GM06990 (cell line): Measurements from ENCODE around the gene PLEKHA6.

Source experiments
- DNase-seq: peaks from one replicate; pipeline ENCODE4 v3.0.0-alpha.2; 2011; ENCODE audit not compliant: insufficient read length; ENCODE audit errors: extremely low read depth
- H3K27me3 ChIP-seq: replicated peaks from 2 replicates; pipeline ENCODE4 v1.6.0; 2011; ENCODE audit warnings: low read length; ENCODE audit not compliant: control insufficient read depth, insufficient read depth
- H3K36me3 ChIP-seq: 2 replicates; pipeline ENCODE4 v1.5.1; 2011; ENCODE audit warnings: low read length; ENCODE audit not compliant: control insufficient read depth, insufficient read depth
- H3K4me3 ChIP-seq: replicated peaks from 2 replicates; pipeline ENCODE4 v1.5.1; 2011; ENCODE audit warnings: low read depth, mild to moderate bottlenecking, control low read depth, low read length
- TF ChIP-seq, protein P1 (sequence below): IDR thresholded peaks from 2 replicates; pipeline ENCODE4 v1.5.1; 2011; ENCODE audit warnings: low read length, control low read depth, mild to moderate bottlenecking, inconsistent platforms; ENCODE audit not compliant: insufficient read depth, poor library complexity, severe bottlenecking

PLEKHA6 gene

GRCh38 chr1:204207136-204207616, 152.6 kb downstream of the PLEKHA6 start:
- TF ChIP-seq, protein P1, sequence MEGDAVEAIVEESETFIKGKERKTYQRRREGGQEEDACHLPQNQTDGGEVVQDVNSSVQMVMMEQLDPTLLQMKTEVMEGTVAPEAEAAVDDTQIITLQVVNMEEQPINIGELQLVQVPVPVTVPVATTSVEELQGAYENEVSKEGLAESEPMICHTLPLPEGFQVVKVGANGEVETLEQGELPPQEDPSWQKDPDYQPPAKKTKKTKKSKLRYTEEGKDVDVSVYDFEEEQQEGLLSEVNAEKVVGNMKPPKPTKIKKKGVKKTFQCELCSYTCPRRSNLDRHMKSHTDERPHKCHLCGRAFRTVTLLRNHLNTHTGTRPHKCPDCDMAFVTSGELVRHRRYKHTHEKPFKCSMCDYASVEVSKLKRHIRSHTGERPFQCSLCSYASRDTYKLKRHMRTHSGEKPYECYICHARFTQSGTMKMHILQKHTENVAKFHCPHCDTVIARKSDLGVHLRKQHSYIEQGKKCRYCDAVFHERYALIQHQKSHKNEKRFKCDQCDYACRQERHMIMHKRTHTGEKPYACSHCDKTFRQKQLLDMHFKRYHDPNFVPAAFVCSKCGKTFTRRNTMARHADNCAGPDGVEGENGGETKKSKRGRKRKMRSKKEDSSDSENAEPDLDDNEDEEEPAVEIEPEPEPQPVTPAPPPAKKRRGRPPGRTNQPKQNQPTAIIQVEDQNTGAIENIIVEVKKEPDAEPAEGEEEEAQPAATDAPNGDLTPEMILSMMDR, result peak; percentile 98
- Histone ChIP-seq H3K27me3 (no peaks in the 10 kb centered on the region; the same call in none of the 2 replicates), H3K36me3 (no peaks in the 10 kb centered on the region), H3K4me3 (no peak overlapping the region)
- peak; percentile 45 for DNase-seq

DNA sequence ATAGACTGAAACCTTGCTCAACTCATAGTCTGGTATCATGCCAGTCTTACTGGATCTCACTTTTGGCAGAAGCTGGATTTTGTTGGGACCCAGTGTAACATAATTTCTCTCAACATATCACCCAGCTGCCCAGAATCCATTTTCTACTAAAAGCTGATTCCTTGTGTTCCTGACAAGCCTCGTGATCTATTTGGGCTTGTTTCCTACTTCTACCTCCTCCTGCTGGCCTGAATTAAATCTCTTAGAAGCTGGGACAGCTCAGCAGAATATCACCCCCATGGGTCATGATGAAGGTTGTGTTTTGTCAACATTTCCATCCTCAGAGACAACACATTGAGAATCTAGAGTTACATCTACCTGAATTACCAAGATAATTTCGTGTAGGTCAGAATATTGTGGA, 153.6 kb downstream of the PLEKHA6 start:
- DNase-seq, result no peak
- Histone ChIP-seq H3K4me3 (no peak overlapping the region), H3K27me3 (no peaks in the 10 kb centered on the region; the same call in none of the 2 replicates), H3K36me3 (no peaks in the 10 kb centered on the region)
- TF ChIP-seq, protein P1, result no peak

- no peaks in the 10 kb centered on the region; the same call in 1 of the 2 replicates for H3K27me3 ChIP-seq
- no peaks in the 10 kb centered on the region for H3K36me3 ChIP-seq
- TF ChIP-seq, protein P1, result no peak
- no peak for DNase-seq
- no peak overlapping the region for H3K4me3 ChIP-seq
Measured at GRCh38 chr1:204205486-204205885, 154.2 kb downstream of the PLEKHA6 start.

DNA sequence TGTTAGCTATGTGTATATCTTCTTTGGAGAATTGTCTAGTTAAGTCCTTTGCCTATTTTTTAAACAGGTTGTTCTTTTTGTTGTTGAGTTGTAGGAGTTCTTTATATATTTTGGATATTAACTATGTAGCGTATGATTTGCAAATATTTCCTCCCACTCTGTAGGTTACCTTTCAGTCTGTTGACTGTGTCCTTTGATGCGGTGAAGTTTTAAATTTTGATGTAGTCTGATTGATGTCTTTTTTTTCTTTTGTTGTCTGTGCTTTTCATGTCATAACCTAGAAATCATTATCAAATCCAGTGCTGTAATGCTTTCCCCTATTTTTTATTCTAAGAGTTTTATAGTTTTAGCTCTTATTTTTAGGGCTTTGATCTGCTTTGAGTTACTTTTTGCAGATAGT, 154.8 kb downstream of the PLEKHA6 start:
- TF ChIP-seq, protein P1, result no peak
- no peak overlapping the region for H3K4me3 ChIP-seq

GRCh38 chr1:204203206-204203767, 156.4 kb downstream of the PLEKHA6 start:
- TF ChIP-seq, protein P1, result no peak
- no peak for DNase-seq

More for the DNA sequence above, 154.8 kb downstream of the PLEKHA6 start:
- Histone ChIP-seq H3K27me3 (no peaks in the 10 kb centered on the region; the same call in 1 of the 2 replicates), H3K36me3 (no peaks in the 10 kb centered on the region)
- no peak for DNase-seq

More at GRCh38 chr1:204203206-204203767, 156.4 kb downstream of the PLEKHA6 start:
- Histone ChIP-seq H3K4me3 (no peak overlapping the region), H3K36me3 (no peaks in the 10 kb centered on the region), H3K27me3 (no peaks in the 10 kb centered on the region; the same call in none of the 2 replicates)
